GM18909 (cell line): ENCODE measurements around the gene CRIP1.

Experiments used
- ATAC-seq: cut with Tn5 transposase; IDR thresholded peaks from one replicate; pipeline ENCODE4 v1.9.1; 2021; ENCODE audit warnings: mild to moderate bottlenecking; ENCODE audit not compliant: unreplicated experiment, poor library complexity

CRIP1 gene

GRCh38 chr14:105469456-105470349, 17.0 kb upstream of the CRIP1 start:
- no peak for ATAC-seq

GRCh38 chr14:105470350-105471296, 16.1 kb upstream of the CRIP1 start:
- ATAC-seq: no peak

DNA sequence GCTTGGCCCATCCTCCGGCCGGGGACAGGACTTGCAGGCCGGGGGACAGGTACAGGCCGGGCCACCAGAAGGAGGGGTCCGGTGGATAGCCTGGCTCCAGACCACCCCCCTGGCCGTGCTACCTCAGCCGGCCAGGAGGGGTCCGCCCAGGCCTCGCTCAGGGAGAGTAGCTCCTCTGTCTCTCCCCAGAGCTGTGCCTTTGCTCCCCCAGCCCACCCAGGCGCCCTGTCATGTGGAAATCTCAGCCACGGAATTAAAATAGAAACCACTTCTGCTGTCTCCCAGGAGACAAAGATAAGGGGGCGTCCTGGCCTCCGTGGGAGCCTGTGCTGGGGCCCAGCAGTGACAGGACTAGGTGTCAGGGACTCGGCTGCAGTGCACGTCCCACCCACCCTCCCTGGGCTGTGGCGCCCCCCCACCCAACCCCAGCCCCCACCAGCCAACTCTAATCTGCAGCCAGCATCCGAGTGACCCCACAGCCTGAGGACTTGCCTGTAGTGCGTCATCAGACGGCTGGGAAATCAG, 15.3 kb upstream of the CRIP1 start:
- ATAC-seq: no peak

- ATAC-seq: no peak
These were observed 14.7 kb upstream of the CRIP1 start for GRCh38 chr14:105471823-105472485.

DNA sequence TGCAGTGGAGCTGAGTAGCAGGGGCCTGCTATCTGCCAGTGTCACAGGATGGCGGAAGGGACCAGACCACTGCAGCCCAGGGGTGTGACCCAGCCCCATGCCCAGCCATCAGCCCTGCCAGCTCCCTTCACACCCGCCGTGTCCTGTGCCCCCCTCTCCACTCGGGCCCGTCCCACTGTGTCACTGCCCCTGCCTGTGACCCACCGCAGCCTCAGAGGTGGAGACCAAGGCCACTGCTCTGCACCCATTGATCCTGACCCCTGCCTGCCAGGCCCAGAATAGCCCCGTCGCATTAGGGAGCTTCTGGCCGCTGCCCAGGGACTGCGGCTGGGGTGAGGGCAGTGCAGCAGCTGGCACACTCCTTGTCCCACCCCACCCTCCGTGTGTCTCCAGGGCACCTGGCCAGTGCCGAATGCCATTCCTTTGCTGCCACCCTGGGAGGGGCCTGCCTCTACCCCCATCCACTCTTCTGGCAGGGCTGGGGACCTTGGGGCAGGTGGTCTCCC, 14.1 kb upstream of the CRIP1 start:
- ATAC-seq: no peak

- no peak for ATAC-seq
These were observed 13.5 kb upstream of the CRIP1 start for GRCh38 chr14:105473033-105473676.

- no peak for ATAC-seq
These were observed 12.8 kb upstream of the CRIP1 start for GRCh38 chr14:105473677-105474482.

DNA sequence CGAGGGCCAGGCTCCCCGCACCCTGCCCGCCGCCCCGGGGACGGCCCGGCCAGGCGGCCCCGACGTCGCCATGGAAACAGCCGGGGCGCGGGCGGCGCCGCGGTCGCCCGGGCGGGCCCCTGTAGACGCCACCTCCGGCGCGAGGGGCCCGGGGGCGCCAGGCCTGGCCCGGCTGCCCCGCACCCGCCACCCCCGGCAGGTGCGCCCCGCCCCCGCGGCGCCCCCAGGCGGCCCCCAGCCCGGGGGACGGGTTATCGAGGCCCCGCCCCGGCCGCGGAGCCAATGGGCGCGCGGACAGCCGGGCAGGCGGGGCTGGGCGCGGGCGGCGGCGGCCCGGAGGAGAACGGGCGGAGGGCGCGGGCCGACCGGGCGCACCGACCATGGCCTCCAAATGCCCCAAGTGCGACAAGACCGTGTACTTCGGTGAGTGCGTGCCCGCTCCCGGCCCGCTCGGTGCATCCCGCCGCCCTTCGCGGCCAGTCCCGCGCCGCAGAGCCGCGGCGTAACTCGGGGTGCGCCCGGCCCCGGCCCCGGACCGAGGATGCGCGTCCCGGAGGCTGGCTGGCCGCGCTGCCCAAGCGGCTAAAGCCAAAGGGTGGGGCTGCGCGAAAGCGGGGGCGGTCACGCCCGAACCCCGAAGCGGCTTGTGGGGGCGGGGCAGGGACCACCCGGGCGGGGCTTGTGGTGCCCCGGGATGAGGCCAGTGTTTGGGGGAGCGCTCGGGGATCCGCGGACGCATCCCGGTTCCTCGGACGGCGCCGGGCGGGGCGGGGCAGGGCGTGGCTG, 12.0 kb upstream of the CRIP1 start, which contains the start of gene CRIP2:
Gene CRIP2 (plus strand): TSS at position 339 of the 786 bp plus-strand sequence. CDS start 42 bp downstream, at position 381.
- no peak for ATAC-seq

DNA sequence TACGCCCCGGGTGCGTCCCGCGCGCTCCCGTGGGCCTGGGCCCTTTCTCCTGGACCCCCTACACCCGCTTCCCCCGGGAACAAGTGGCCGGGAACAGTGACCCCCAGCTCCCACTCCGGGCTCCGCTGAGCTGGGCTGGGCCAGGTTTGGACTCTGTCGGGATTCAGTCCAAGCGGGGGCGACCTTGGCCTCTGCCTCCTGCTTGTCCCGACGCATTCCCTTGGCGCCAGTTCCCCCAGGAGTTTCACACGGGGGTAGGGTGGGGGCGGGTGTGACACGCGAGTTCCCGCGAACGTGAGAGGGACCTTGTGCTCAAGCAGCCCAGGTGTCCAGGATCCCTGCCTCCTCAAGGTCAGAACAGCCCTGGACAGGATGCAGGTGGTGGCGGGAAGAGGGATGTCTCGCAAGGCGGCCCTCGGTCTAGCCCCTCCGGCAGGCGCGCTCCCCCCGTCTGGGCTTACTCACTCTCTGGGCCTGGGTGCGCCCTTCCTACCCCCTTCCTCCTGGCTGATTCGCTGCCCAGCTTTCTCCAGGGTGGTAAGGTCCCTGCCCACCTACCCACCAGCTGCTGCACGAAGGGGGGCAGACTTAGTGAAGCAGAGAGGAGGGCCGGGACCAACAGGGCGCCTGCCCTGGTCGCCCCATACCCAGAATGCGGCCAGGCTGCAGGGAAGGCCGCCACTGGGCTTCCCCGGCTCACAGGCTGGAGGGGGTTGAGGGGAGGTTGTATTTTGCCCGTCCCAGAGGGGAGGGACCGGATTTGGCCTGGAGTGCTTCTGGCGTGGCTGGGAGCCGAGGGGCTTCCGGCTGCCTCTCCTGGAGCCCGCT, 11.2 kb upstream of the CRIP1 start:
- ATAC-seq: no peak

DNA sequence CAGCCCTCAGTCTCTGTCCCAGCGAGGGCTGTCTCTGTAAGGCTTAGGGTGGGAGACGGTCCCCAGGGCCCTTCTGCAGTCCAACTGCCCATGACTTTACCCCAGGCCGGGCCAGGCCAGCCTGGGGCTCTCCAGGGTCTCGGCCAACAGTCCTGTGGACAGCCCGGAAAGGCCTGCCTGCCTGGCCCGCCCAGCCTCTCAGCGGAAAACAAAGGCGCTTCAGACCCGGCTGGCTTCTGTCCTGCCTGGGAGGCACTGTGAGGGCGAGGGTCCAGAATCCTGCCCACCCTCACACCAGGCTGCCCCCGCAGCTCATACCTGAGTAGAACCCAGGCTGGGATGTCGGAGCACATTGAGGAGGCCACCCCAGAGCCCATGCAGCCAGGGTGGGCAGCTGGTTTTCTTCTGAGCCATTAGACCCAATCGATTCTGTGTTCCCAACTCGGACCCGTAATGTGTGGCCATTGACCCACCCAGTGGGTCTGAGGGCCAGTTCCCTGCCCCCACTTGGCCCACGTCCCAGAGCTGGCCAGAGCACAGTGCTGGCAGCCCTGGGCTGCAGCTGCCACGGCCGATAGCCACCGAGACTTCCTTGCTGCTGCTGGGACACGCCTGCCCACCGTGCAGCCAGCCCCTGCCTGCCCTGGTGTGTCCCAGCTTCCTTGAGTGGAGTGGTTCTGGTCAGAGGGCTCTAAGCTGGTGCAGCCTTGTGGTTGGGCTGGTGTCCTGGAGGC, 10.4 kb upstream of the CRIP1 start:
- ATAC-seq: no peak

DNA sequence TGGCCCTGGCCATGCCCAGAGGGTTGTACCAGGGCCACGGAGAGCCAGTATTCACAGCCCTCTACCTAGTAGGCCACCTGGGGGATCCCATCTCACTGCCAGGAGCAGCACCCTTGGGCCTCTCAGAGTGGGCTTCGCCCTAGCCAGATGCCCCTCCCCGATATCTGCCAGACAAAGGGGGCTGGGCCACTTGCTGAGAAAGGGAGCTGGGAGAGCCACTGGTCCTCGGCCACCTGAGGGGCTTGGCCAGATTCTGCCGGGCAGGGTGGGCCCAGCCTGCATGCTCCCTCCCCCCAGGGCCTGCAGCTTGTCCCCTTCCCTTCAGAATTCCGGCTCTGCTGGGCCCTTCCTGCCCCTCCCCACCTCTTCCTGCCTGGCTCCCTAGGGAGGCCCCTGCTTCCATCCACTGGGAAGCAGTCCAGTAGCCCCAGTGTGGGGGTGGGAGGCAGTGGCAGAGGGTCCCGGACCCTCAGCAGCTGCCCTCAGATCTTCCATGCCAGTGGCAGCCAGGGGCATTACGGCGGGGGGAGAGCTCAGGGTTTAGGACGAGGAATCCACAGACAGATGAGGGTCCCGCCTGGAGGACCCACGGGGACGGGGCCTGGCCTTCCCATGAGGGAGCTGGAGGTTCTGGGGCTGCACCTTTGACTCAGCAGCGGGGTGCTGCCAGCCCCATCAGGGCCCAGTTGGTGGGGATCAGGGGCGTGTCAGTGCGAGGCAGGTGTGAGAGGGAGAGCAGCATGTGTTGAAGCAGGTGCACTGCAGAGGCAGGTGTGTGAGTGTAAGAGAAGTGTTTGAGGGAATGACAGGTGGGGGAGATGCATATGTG, 9.6 kb upstream of the CRIP1 start:
- ATAC-seq: no peak

- no peak for ATAC-seq
These were observed 8.9 kb upstream of the CRIP1 start for GRCh38 chr14:105477660-105478397.

GRCh38 chr14:105478398-105479251, 8.1 kb upstream of the CRIP1 start:
- no peak for ATAC-seq
